GM20431 (cell line): ENCODE results near the gene TNIK.

Experiments
- in situ Hi-C: fragments of 300-500 bp; cut with MseI, MboI; formaldehyde crosslinking; loops from one replicate; pipeline ENCODE4 v1.15.0; 2020; ENCODE audit warnings: low sequenced_read_pairs; ENCODE audit not compliant: unreplicated experiment

TNIK gene

GRCh38 chr3:171192176-171192854 is 267.9 kb downstream of the TNIK start:
- in situ Hi-C loops: loop anchor here (25.0 kb wide), 1 partner anchor 270 kb away; the partner anchor contains the start of gene TNIK

- in situ Hi-C loops: loop anchor here (25.0 kb wide), 1 partner anchor 272 kb away; the partner anchor contains the start of gene TNIK
Observed at GRCh38 chr3:171190668-171191067, 269.5 kb downstream of the TNIK start.

- in situ Hi-C loops: loop anchor here (25.0 kb wide), 1 partner anchor 273 kb away; the partner anchor contains the start of gene TNIK
Observed at GRCh38 chr3:171189394-171190080, 270.7 kb downstream of the TNIK start.

GRCh38 chr3:171187706-171188290 is 272.4 kb downstream of the TNIK start:
- in situ Hi-C loops: loop anchor here (25.0 kb wide), 1 partner anchor 275 kb away; the partner anchor contains the start of gene TNIK

GRCh38 chr3:171186817-171187500 is 273.2 kb downstream of the TNIK start:
- in situ Hi-C loops: loop anchor here (25.0 kb wide), 1 partner anchor 275 kb away; the partner anchor contains the start of gene TNIK

GRCh38 chr3:171186383-171186782 is 273.8 kb downstream of the TNIK start:
- in situ Hi-C loops: loop anchor here (25.0 kb wide), 1 partner anchor 276 kb away; the partner anchor contains the start of gene TNIK

- in situ Hi-C loops: loop anchor here (25.0 kb wide), 1 partner anchor 276 kb away; the partner anchor contains the start of gene TNIK
Observed at GRCh38 chr3:171185959-171186358, 274.2 kb downstream of the TNIK start.

GRCh38 chr3:171184372-171184771 is 275.8 kb downstream of the TNIK start:
- in situ Hi-C loops: loop anchor here (25.0 kb wide), 1 partner anchor 278 kb away; the partner anchor contains the start of gene TNIK

GRCh38 chr3:171183042-171183441 is 277.2 kb downstream of the TNIK start:
- in situ Hi-C loops: loop anchor here (25.0 kb wide), 1 partner anchor 279 kb away; the partner anchor contains the start of gene TNIK

GRCh38 chr3:171181907-171182690 is 278.1 kb downstream of the TNIK start:
- in situ Hi-C loops: loop anchor here (25.0 kb wide), 1 partner anchor 280 kb away; the partner anchor contains the start of gene TNIK

- in situ Hi-C loops: loop anchor here (25.0 kb wide), 1 partner anchor 284 kb away; the partner anchor contains the start of gene TNIK
Observed at GRCh38 chr3:171178714-171179113, 281.5 kb downstream of the TNIK start.

- in situ Hi-C loops: loop anchor here (25.0 kb wide), 1 partner anchor 285 kb away; the partner anchor contains the start of gene TNIK
Observed at GRCh38 chr3:171177553-171177952, 282.7 kb downstream of the TNIK start.

- in situ Hi-C loops: loop anchor here (25.0 kb wide), 1 partner anchor 285 kb away; the partner anchor contains the start of gene TNIK
Observed at GRCh38 chr3:171177056-171177455, 283.1 kb downstream of the TNIK start.

GRCh38 chr3:171176244-171176933 is 283.8 kb downstream of the TNIK start:
- in situ Hi-C loops: loop anchor here (25.0 kb wide), 1 partner anchor 286 kb away; the partner anchor contains the start of gene TNIK

GRCh38 chr3:171175741-171176234 is 284.4 kb downstream of the TNIK start:
- in situ Hi-C loops: loop anchor here (25.0 kb wide), 1 partner anchor 287 kb away; the partner anchor contains the start of gene TNIK

- in situ Hi-C loops: loop anchor here (25.0 kb wide), 1 partner anchor 389 kb away; no protein-coding TSS in a partner anchor
Observed at GRCh38 chr3:171173736-171174135, 286.5 kb downstream of the TNIK start.

- in situ Hi-C loops: loop anchor here (25.0 kb wide), 1 partner anchor 390 kb away; no protein-coding TSS in a partner anchor
Observed at GRCh38 chr3:171172070-171172469, 288.1 kb downstream of the TNIK start.

- in situ Hi-C loops: loop anchor here (25.0 kb wide), 1 partner anchor 392 kb away; no protein-coding TSS in a partner anchor
Observed at GRCh38 chr3:171169866-171170265, 290.3 kb downstream of the TNIK start.
